Mucosa of stomach (tissue), 1 donor: ENCODE results near the gene L3HYPDH.

Source experiments
- H3K27me3 ChIP-seq: one replicate; pipeline ENCODE4 v1.7.0; 2013; ENCODE audit warnings: mild to moderate bottlenecking, low read length; ENCODE audit not compliant: control insufficient read depth, insufficient read depth
- H3K36me3 ChIP-seq: one replicate; pipeline ENCODE4 v1.7.0; 2013; ENCODE audit warnings: low read length; ENCODE audit not compliant: control insufficient read depth, insufficient read depth
- H3K4me1 ChIP-seq: one replicate; pipeline ENCODE4 v1.7.0; 2013; ENCODE audit warnings: mild to moderate bottlenecking, low read length; ENCODE audit not compliant: control insufficient read depth, insufficient read depth
- H3K4me3 ChIP-seq: one replicate; pipeline ENCODE4 v1.7.0; 2013; ENCODE audit warnings: low read length
- H3K9ac ChIP-seq: one replicate; pipeline ENCODE4 v1.7.0; 2013; ENCODE audit warnings: mild to moderate bottlenecking, low read length, moderate library complexity
- H3K9me3 ChIP-seq: one replicate; pipeline ENCODE4 v1.7.0; 2013; ENCODE audit warnings: mild to moderate bottlenecking, low read length, moderate library complexity; ENCODE audit not compliant: control insufficient read depth
- donor health status: Pancreatic carcinoma.

Gene L3HYPDH

GRCh38 chr14:59500732-59501131, 16.5 kb upstream of the L3HYPDH start:
- Histone ChIP-seq H3K9ac (no peak overlapping the region), H3K4me1 (no peaks in the 10 kb centered on the region), H3K36me3 (no peaks in the 10 kb centered on the region), H3K4me3 (no peak overlapping the region), H3K27me3 (no peaks in the 10 kb centered on the region), H3K9me3 (no peaks in the 10 kb centered on the region)

GRCh38 chr14:59492384-59492783, 8.2 kb upstream of the L3HYPDH start:
- Histone ChIP-seq H3K9ac (no peak overlapping the region), H3K27me3 (no peaks in the 10 kb centered on the region), H3K4me3 (no peak overlapping the region), H3K4me1 (no peaks in the 10 kb centered on the region), H3K9me3 (no peaks in the 10 kb centered on the region), H3K36me3 (peaks cover 4% of the 10 kb centered on the region)

GRCh38 chr14:59490756-59491155, 6.5 kb upstream of the L3HYPDH start:
- Histone ChIP-seq H3K9ac (no peak overlapping the region), H3K4me3 (no peak overlapping the region), H3K36me3 (peaks cover 4% of the 10 kb centered on the region), H3K9me3 (no peaks in the 10 kb centered on the region), H3K4me1 (peaks cover 8% of the 10 kb centered on the region), H3K27me3 (no peaks in the 10 kb centered on the region)

- Histone ChIP-seq H3K4me1 (peaks cover 37% of the 10 kb centered on the region), H3K36me3 (no peaks in the 10 kb centered on the region), H3K9ac (peak overlapping the region; percentile 84), H3K4me3 (peak overlapping the region; percentile 71), H3K9me3 (no peaks in the 10 kb centered on the region), H3K27me3 (no peaks in the 10 kb centered on the region)
Observed at GRCh38 chr14:59484639-59485175, 499 bp upstream of the L3HYPDH start.

GRCh38 chr14:59483363-59483762, 845 bp downstream of the L3HYPDH start:
- peak overlapping the region; percentile 71 for H3K4me3 ChIP-seq
- H3K36me3 ChIP-seq: no peaks in the 10 kb centered on the region
- H3K9me3 ChIP-seq: no peaks in the 10 kb centered on the region
- no peaks in the 10 kb centered on the region for H3K27me3 ChIP-seq
- H3K4me1 ChIP-seq: peaks cover 37% of the 10 kb centered on the region
- H3K9ac ChIP-seq: peak overlapping the region; percentile 84

GRCh38 chr14:59482541-59483331, 1.5 kb downstream of the L3HYPDH start:
- Histone ChIP-seq H3K9me3 (no peaks in the 10 kb centered on the region), H3K4me1 (peaks cover 37% of the 10 kb centered on the region), H3K36me3 (no peaks in the 10 kb centered on the region), H3K4me3 (no peak overlapping the region), H3K9ac (peak overlapping the region; percentile 84), H3K27me3 (no peaks in the 10 kb centered on the region)

GRCh38 chr14:59481871-59482540, 2.2 kb downstream of the L3HYPDH start:
- H3K27me3 ChIP-seq: no peaks in the 10 kb centered on the region
- no peak overlapping the region for H3K9ac ChIP-seq
- peaks cover 37% of the 10 kb centered on the region for H3K4me1 ChIP-seq
- no peak overlapping the region for H3K4me3 ChIP-seq
- no peaks in the 10 kb centered on the region for H3K9me3 ChIP-seq
- no peaks in the 10 kb centered on the region for H3K36me3 ChIP-seq

- Histone ChIP-seq H3K36me3 (no peaks in the 10 kb centered on the region), H3K9ac (no peak overlapping the region), H3K9me3 (no peaks in the 10 kb centered on the region), H3K4me3 (no peak overlapping the region), H3K27me3 (no peaks in the 10 kb centered on the region), H3K4me1 (peaks cover 36% of the 10 kb centered on the region)
Observed at GRCh38 chr14:59481407-59481806, 2.8 kb downstream of the L3HYPDH start.

- no peaks in the 10 kb centered on the region for H3K36me3 ChIP-seq
- H3K4me3 ChIP-seq: no peak overlapping the region
- peaks cover 25% of the 10 kb centered on the region for H3K4me1 ChIP-seq
- H3K9ac ChIP-seq: no peak overlapping the region
- no peaks in the 10 kb centered on the region for H3K27me3 ChIP-seq
- H3K9me3 ChIP-seq: no peaks in the 10 kb centered on the region
Observed at GRCh38 chr14:59480166-59480565, 4.0 kb downstream of the L3HYPDH start.

- peaks cover 25% of the 10 kb centered on the region for H3K4me1 ChIP-seq
- no peak overlapping the region for H3K4me3 ChIP-seq
- no peaks in the 10 kb centered on the region for H3K27me3 ChIP-seq
Observed at GRCh38 chr14:59478540-59478939, 5.7 kb downstream of the L3HYPDH start.

GRCh38 chr14:59475709-59476108, 8.5 kb downstream of the L3HYPDH start:
- no peak overlapping the region for H3K4me3 ChIP-seq
- no peaks in the 10 kb centered on the region for H3K36me3 ChIP-seq

More at GRCh38 chr14:59478540-59478939, 5.7 kb downstream of the L3HYPDH start:
- no peaks in the 10 kb centered on the region for H3K9me3 ChIP-seq
- H3K9ac ChIP-seq: no peak overlapping the region
- H3K36me3 ChIP-seq: no peaks in the 10 kb centered on the region

GRCh38 chr14:59474172-59474571, 10.0 kb downstream of the L3HYPDH start:
- no peak overlapping the region for H3K4me3 ChIP-seq
- no peaks in the 10 kb centered on the region for H3K9me3 ChIP-seq
- H3K27me3 ChIP-seq: no peaks in the 10 kb centered on the region
- no peaks in the 10 kb centered on the region for H3K36me3 ChIP-seq
- H3K9ac ChIP-seq: no peak overlapping the region
- no peaks in the 10 kb centered on the region for H3K4me1 ChIP-seq

More at GRCh38 chr14:59475709-59476108, 8.5 kb downstream of the L3HYPDH start:
- Histone ChIP-seq H3K4me1 (peaks cover 1% of the 10 kb centered on the region), H3K9me3 (no peaks in the 10 kb centered on the region), H3K27me3 (no peaks in the 10 kb centered on the region), H3K9ac (no peak overlapping the region)
